ENCODE measurements around the gene SHF. TPM values are rescaled to one million over a fixed set of nuclear protein-coding genes. Genes with fewer than 3 reads are reported as not detected.

The SHF gene
- total RNA-seq, 1 donor from 2014 or later = 61.1 TPM

- TF ChIP-seq CTCF (IDR thresholded peaks at IDR 0.05; ENCODE audit: unreplicated experiment) = no peak
- Mint-ChIP-seq H3K4me1 (ENCODE audit: low read depth) (peaks cover 51% of the 10 kb centered on the region), H3K27me3 (peaks cover 4% of the 10 kb centered on the region), H3K27ac (no peak overlapping the region), H3K4me3 (ENCODE audit: low read depth) (no peak overlapping the region), H3K9me3 (ENCODE audit: low read depth) (no peaks in the 10 kb centered on the region), H3K36me3 (ENCODE audit: insufficient read depth) (peaks cover 8% of the 10 kb centered on the region)
- no peak for DNase-seq (ENCODE audit: low spot score, unreplicated experiment)
Measured at GRCh38 chr15:45184562-45185041, 3.2 kb downstream of the SHF start.

- H3K9me3 Mint-ChIP-seq (ENCODE audit: low read depth) = no peaks in the 10 kb centered on the region
- peaks cover 3% of the 10 kb centered on the region for H3K27me3 Mint-ChIP-seq
- H3K27ac Mint-ChIP-seq = no peak overlapping the region
- H3K4me3 Mint-ChIP-seq (ENCODE audit: low read depth) = no peak overlapping the region
- peaks cover 8% of the 10 kb centered on the region for H3K36me3 Mint-ChIP-seq (ENCODE audit: insufficient read depth)
- peaks cover 50% of the 10 kb centered on the region for H3K4me1 Mint-ChIP-seq (ENCODE audit: low read depth)
- DNase-seq (ENCODE audit: low spot score, unreplicated experiment) = no peak
- TF ChIP-seq CTCF (IDR thresholded peaks at IDR 0.05; ENCODE audit: unreplicated experiment) = no peak
Measured at GRCh38 chr15:45183511-45183910, 4.3 kb downstream of the SHF start.

GRCh38 chr15:45182996-45183395 is 4.8 kb downstream of the SHF start:
- Mint-ChIP-seq H3K4me3 (ENCODE audit: low read depth) (no peak overlapping the region), H3K4me1 (ENCODE audit: low read depth) (peaks cover 46% of the 10 kb centered on the region), H3K36me3 (ENCODE audit: insufficient read depth) (peaks cover 8% of the 10 kb centered on the region), H3K9me3 (ENCODE audit: low read depth) (no peaks in the 10 kb centered on the region), H3K27ac (peak overlapping the region; percentile 87), H3K27me3 (no peaks in the 10 kb centered on the region)
- TF ChIP-seq CTCF (IDR thresholded peaks at IDR 0.05; ENCODE audit: unreplicated experiment) = no peak
- DNase-seq (ENCODE audit: low spot score, unreplicated experiment) = no peak

GRCh38 chr15:45181491-45182285 is 6.1 kb downstream of the SHF start:
- Mint-ChIP-seq H3K27ac (no peak overlapping the region), H3K27me3 (no peaks in the 10 kb centered on the region), H3K36me3 (ENCODE audit: insufficient read depth) (peaks cover 18% of the 10 kb centered on the region), H3K9me3 (ENCODE audit: low read depth) (no peaks in the 10 kb centered on the region), H3K4me1 (ENCODE audit: low read depth) (peaks cover 43% of the 10 kb centered on the region), H3K4me3 (ENCODE audit: low read depth) (no peak overlapping the region)
- DNase-seq (ENCODE audit: low spot score, unreplicated experiment) = no peak
- no peak for TF ChIP-seq CTCF (IDR thresholded peaks at IDR 0.05; ENCODE audit: unreplicated experiment)

- Mint-ChIP-seq H3K9me3 (ENCODE audit: low read depth) (no peaks in the 10 kb centered on the region), H3K36me3 (ENCODE audit: insufficient read depth) (peaks cover 27% of the 10 kb centered on the region), H3K27ac (peak overlapping the region; percentile 6), H3K4me1 (ENCODE audit: low read depth) (peaks cover 39% of the 10 kb centered on the region), H3K4me3 (ENCODE audit: low read depth) (no peak overlapping the region), H3K27me3 (no peaks in the 10 kb centered on the region)
- no peak for DNase-seq (ENCODE audit: low spot score, unreplicated experiment)
- TF ChIP-seq CTCF (IDR thresholded peaks at IDR 0.05; ENCODE audit: unreplicated experiment) = no peak
Measured at GRCh38 chr15:45180648-45181436, 6.9 kb downstream of the SHF start.
